Kidney (tissue), 14 donors: ENCODE data around the gene FGF2. TPM values are rescaled to one million over a fixed set of nuclear protein-coding genes. Genes with fewer than 3 reads are reported as not detected.
A peak's percentile ranks its signal among the peaks of the same experiment; 100 is the strongest.
"Not testable (repeated sequence)": the region's sequence is repeated elsewhere in the genome, so short reads cannot be mapped to it uniquely, and the experiment has no call there.

Experiments used
- DNase-seq, 5 donors: peaks; one replicate each; pipeline ENCODE4 v3.0.0-alpha.2; 2013 to 2020
- FAIRE-seq: peaks from 2 replicates; lab custom pipeline; 2012; peaks lifted over from hg19 to GRCh38; lab: Jason Lieb, UNC
- H3K27ac ChIP-seq, 2 donors: one replicate each; pipeline ENCODE4 v1.7.0; 2013; ENCODE audit warnings: low read depth in 2 of 2, low read length in 2 of 2, inconsistent platforms in 1 of 2
- H3K27me3 ChIP-seq: one replicate; pipeline ENCODE4 v1.7.1; 2013; ENCODE audit warnings: low read length, inconsistent platforms; ENCODE audit not compliant: control insufficient read depth, insufficient read depth
- H3K36me3 ChIP-seq, 3 donors: one replicate each; pipeline versions ENCODE4 v1.7.0 to v1.7.1; 2013; ENCODE audit warnings: low read length in 3 of 3, control low read depth in 1 of 3, inconsistent platforms in 1 of 3; ENCODE audit not compliant: insufficient read depth in 3 of 3, control insufficient read depth in 2 of 3
- H3K4me1 ChIP-seq, 3 donors: one replicate each; pipeline versions ENCODE4 v1.7.0 to v1.7.1; 2013; ENCODE audit warnings: low read length in 3 of 3, inconsistent platforms in 1 of 3, low read depth in 1 of 3; ENCODE audit not compliant: control insufficient read depth in 2 of 3, insufficient read depth in 2 of 3
- H3K4me3 ChIP-seq, 3 donors: one replicate each; pipeline versions ENCODE4 v1.7.0 to v1.8.1; 2013; ENCODE audit warnings: low read length in 3 of 3, control low read depth in 1 of 3, inconsistent platforms in 1 of 3
- H3K9ac ChIP-seq, 3 donors: one replicate each; pipeline versions ENCODE4 v1.7.0 to v1.7.1; 2013; ENCODE audit warnings: low read length in 3 of 3, control low read depth in 1 of 3, inconsistent platforms in 1 of 3
- H3K9me3 ChIP-seq, 3 donors: one replicate each; pipeline versions ENCODE4 v1.7.0 to v1.7.1; 2013; ENCODE audit warnings: low read length in 3 of 3, control low read depth in 1 of 3, inconsistent platforms in 1 of 3; ENCODE audit not compliant: control insufficient read depth in 2 of 3, insufficient read depth in 1 of 3
- CTCF ChIP-seq: IDR thresholded peaks from 3 replicates; pipeline ENCODE4 v1.5.1; 2012; ENCODE audit warnings: mild to moderate bottlenecking, moderate library complexity, borderline replicate concordance; ENCODE audit not compliant: insufficient read depth; ENCODE audit errors: extremely low read depth
- intact Hi-C: fragments of 100-400 bp; cut with DNase I; formaldehyde crosslinking; loops from one replicate; pipeline ENCODE4 v1.11.1; 2022
- polyA plus RNA-seq: library from polyadenylated mRNA; stranded (reverse); fragments of 350-450 nt; fragmentation: Illumina TruSeq; extraction: RNeasy Lipid Tissue Mini Kit (QIAGEN cat#74804); gene quantifications from one replicate; pipeline ENCODE4 v1.2.3, GENCODE V29; 2014; ENCODE audit warnings: low read depth, low replicate concordance; ENCODE audit not compliant: insufficient read depth
- total RNA-seq: library from RNA; stranded (reverse); fragmentation: NEBNext Ultra II Directional; extraction: Animal tissue kit (Norgen Biotek cat#: 25700); gene quantifications from one replicate; pipeline ENCODE4 v1.2.1, GENCODE V29; 2021
- donor health status: control.
- donor health status: control.
- donor health status: control.
- donor health status: control.
- donor health status: control.
- donor health status: DM: yes; HTN: yes; CAD: no.
- donor health status: Normal renal cell carcinoma (clear cell type).

Gene FGF2
- total and polyA plus RNA-seq, 2 donors from 2014 or later: 2.3 to 16.9 TPM

- peak; percentile 97 for FAIRE-seq
- no peaks in the 10 kb centered on the region for H3K9me3 ChIP-seq
- peaks cover 3 to 13% (median 6%) of the 10 kb centered on the region in 3 donors for H3K36me3 ChIP-seq
- H3K9ac ChIP-seq: no peak overlapping the region
- TF ChIP-seq CTCF: peak; percentile 32
- H3K27ac ChIP-seq: no peak overlapping the region
- DNase-seq: peak in 1 of 5 donors; percentile 21
- H3K27me3 ChIP-seq: no peaks in the 10 kb centered on the region
- intact Hi-C loops: no loop called here
- H3K4me1 ChIP-seq: no peaks in the 10 kb centered on the region
- H3K4me3 ChIP-seq: no peak overlapping the region
These were observed 104.2 kb downstream of the FGF2 start for GRCh38 chr4:122930862-122931261.

- Histone ChIP-seq H3K27me3 (no peaks in the 10 kb centered on the region), H3K9me3 (no peaks in the 10 kb centered on the region), H3K36me3 (peaks cover 3 to 13% (median 8%) of the 10 kb centered on the region in 3 donors), H3K4me3 (no peak overlapping the region), H3K4me1 (no peaks in the 10 kb centered on the region), H3K27ac (no peak overlapping the region), H3K9ac (no peak overlapping the region)
- intact Hi-C loops: no loop called here
- no peak for TF ChIP-seq CTCF
- no peak for DNase-seq
- FAIRE-seq: no peak
These were observed 106.1 kb downstream of the FGF2 start for GRCh38 chr4:122932763-122933162.

GRCh38 chr4:122945136-122945535, 118.5 kb downstream of the FGF2 start:
- intact Hi-C loops, H3K27me3 ChIP-seq, H3K9me3 ChIP-seq, H3K4me1 ChIP-seq, H3K27ac ChIP-seq, H3K9ac ChIP-seq, FAIRE-seq, DNase-seq, H3K4me3 ChIP-seq: not testable (repeated sequence)
- H3K36me3 ChIP-seq: peaks cover 5 to 11% (median 10%) of the 10 kb centered on the region in 3 donors

GRCh38 chr4:122946142-122946541, 119.5 kb downstream of the FGF2 start:
- H3K27ac ChIP-seq: no peak overlapping the region
- intact Hi-C loops: no loop called here
- H3K4me3 ChIP-seq: no peak overlapping the region
- H3K36me3 ChIP-seq: peaks cover 5 to 17% (median 10%) of the 10 kb centered on the region in 3 donors
- H3K27me3 ChIP-seq: no peaks in the 10 kb centered on the region
- no peak overlapping the region for H3K9ac ChIP-seq
- no peaks in the 10 kb centered on the region for H3K4me1 ChIP-seq
- TF ChIP-seq CTCF: no peak
- FAIRE-seq (no peak), DNase-seq (no peak)
- no peaks in the 10 kb centered on the region for H3K9me3 ChIP-seq

Other genes starting within 250 kb of the FGF2 start
- gene IL21, start 205.8 kb upstream of the FGF2 start, total RNA-seq: not detected
- not detected for gene IL21, start 205.8 kb upstream of the FGF2 start, polyA plus RNA-seq
- 9.9 TPM for gene BBS12, start 94.1 kb upstream of the FGF2 start, total RNA-seq
- 8.3 TPM for gene BBS12, start 94.1 kb upstream of the FGF2 start, polyA plus RNA-seq
- 10.1 TPM for gene NUDT6, start 95.8 kb downstream of the FGF2 start, total RNA-seq
- 32.4 TPM for gene NUDT6, start 95.8 kb downstream of the FGF2 start, polyA plus RNA-seq